ENCODE results near the gene AXIN1.
"Not testable (repeated sequence)": the region's sequence is repeated elsewhere in the genome, so short reads cannot be mapped to it uniquely, and the experiment has no call there.

Gene AXIN1

DNA sequence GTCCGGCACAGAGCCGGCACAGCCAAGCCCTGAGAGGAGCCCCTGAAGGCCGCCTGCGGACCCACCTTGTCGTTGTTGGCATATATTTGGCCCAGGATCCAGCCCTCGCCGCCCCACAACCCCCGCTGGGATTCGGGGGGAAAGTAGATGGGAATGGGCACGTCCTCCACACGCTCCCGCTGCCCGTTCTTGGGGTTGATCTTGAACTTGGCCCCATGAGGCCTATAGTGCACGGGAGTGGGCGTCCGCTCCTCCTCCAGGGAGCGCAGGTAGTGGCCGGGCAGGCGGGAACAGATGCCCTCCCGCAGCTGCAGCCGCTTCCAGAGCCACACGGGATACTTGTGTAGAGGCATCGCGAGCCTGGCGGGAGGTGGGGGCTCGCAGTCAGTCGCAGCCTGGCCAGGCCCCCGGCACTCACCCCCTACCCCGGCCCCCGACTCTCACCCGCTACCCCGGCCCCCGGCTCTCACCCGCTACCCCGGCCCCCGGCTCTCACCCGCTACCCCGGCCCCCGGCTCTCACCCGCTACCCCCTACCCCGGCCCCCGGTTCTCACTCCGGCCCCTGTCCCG lies 17.4 kb upstream of the AXIN1 start:
- no peak for DNase-seq (ENCODE audit: low read depth)

DNA sequence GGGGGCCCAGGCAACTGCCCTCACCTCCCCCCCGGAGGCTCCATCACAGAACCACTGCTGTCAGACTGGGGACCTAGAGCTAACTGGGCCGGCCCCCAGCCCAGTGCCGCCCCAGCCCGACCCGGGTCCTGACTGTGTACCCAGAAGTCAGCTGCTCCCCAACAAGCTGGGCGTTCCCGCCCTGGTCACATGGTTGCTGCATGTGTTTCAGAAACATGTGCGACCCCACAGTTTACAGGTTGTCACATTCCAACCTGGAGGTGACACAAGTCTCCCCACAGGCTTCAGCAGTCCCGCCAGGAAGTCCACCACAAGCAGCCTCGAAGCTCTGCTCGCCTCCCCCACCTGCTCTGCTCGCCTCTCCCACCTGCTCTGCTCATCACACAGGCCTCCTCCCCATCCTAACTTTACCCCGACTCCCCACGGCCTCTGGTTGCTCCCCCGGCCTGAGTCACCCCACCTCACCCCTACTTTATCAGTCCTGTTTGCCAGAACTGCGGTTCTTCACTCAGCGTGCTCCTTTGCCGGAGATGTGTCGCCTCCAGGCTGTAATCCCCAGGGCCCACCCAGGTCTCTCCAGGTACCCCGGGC lies 16.8 kb upstream of the AXIN1 start:
- no peak for DNase-seq (ENCODE audit: low read depth)

DNA sequence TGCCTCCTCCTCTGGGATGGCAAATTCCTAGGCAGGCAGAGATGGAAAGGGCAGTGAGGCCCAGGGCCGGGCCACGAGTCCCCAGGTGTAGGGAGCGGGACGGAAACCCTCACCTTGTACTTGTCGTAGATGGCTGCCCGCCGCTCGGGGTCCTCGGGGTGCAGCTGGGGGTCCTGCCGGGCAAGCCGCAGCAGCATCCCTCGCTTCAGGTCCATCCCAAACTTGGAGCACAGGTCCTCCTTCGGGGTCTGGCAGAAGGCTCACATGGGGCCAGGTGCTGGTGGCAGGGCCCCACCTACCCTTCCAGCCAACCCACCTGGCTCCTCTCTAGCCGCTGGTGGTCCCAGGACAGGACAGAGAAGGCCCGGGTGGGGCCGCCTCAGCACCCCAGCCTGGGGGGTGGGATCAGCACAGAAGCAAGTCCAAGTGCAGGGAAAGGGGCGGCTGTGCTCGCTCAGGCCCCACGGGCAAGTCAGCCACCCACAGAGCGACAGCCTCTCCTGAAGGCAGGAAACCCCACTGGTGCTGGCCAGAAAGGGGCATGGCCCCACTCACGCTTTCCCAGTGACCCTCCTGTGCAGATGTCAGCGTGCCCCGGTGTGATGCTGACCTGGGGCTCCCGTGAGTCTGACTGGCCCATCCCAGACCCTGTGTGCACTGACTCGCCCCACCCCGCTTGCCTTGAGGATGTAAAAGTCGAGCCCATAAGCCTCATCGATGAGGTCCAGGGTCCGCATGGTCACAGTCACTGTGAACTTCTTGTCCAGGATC lies 16.1 kb upstream of the AXIN1 start:
- DNase-seq (ENCODE audit: low read depth) = no peak

DNA sequence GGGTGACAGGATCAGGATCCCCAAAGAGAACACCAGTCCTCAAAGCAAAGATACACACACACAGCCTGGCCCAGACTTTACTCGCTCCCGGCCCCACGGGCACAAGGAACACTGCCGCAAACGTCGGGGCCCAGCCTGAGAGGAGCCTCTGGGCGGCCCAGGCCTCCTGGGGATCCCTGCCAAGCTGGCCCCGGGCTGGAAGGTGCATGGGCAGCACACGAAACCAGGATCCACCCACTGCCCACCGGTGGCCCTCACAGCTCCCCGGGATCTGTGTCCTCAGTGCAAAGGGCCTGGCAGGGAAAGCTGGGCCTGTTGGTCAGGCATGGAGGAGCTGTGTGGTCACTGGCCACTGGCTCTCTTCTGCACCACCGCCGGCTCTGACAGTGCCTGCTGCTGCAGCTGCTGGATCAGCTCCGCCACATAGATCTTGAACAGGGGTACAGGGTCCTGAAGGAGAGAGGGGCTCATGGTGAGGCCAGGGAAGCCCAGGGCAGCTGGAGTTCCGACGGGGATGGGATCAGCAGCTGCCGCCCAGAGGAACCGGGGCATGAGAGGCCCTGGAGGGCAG lies 14.9 kb upstream of the AXIN1 start:
- DNase-seq (ENCODE audit: low read depth) = no peak

DNA sequence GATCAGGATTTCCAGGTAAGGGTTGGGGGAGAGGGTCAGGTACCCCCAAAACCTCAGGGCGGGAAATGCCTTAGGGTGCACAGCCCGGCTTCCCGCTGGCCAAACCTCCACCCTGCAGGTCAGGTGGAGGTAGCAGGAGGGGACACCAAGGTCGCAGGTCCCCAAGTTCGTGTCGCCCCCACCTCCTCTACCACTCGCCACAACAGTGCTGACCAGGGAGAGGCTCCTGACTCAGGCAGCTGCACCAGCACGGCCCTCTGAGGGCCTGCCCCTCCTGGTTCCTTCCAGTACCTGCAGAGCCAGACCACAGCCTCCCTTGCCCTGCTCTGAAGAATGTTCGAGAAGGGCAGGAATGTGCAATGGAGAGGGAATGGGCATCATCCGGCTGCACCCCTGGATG lies 14.0 kb upstream of the AXIN1 start:
- DNase-seq (ENCODE audit: low read depth) = no peak

DNA sequence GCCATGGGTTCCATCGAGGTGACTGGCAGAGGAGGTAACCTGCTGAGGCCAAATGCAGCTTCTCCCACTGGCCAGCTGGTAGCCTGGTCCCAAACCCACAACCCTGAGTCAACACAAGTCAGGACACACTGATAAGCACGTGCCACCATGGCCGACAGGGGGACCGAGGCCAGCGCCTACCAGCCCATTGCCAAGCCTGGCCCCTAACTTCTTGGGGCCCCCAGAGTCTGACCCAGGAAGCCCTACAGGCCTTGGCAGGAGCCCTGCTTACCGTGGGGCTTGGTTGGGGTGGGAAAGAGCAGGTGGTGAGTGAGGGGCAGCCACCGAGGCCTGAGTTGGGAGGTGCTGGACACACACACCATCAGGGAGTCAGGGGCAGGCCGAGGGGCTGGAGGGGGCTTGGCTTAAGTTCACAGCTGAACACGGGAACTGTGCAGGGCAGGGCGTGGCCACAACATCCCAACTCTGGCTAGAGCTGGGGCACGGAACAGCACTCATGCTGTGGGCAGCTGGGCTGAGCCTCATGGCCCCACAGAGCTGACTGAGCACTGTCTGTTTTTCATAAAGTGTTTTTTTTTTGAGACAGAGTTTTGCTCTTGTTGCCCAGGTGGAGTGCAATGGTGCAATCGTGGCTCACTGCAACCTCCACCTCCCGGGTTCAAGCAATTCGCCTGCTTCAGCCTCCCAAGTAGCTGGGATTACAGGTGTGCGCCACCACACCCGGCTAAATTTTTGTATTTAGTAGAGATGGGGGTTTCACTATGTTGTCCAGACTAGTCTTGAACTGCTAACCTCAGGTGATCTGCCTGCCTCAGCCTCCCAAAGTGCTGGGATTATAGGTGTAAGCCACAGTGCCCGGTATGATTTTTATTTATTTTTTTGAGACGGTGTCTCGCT lies 12.3 kb upstream of the AXIN1 start:
- DNase-seq (ENCODE audit: low read depth) = no peak

DNA sequence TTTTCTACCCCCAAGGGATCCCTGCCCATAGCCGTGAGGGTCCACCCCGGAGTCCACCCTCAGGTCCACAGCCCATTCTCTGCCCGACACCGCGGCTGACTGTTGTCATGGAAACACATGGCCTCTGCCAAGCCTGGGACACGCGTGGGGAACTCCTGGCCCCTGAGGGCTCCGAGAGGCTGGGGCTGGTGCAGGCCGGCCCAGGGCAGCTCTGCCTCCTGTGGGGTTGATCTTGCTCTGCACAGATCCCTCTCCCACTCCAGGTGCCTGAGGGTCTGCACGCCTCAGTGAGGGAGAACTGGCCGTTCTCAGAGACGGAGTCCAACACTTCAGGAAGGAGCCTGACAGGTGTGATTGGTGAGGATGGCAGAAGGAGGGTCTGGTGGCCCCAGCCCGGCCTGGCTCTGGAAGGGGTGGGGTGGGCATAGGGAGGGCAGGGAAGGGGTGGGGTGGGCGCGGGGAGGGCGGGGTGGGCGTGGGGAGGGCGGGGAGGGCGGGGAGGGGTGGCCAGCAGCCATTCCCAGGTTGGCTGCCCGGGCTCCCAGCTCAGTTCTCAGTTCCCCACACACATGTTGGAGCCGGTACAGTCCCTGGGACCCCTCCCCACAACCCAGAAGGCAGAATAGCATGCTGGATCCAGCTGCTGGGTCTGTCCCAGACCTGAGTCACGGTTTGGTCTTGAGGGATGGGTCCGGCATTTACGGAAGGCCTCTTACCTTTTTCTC lies 11.4 kb upstream of the AXIN1 start:
- DNase-seq (ENCODE audit: low read depth) = no peak

DNA sequence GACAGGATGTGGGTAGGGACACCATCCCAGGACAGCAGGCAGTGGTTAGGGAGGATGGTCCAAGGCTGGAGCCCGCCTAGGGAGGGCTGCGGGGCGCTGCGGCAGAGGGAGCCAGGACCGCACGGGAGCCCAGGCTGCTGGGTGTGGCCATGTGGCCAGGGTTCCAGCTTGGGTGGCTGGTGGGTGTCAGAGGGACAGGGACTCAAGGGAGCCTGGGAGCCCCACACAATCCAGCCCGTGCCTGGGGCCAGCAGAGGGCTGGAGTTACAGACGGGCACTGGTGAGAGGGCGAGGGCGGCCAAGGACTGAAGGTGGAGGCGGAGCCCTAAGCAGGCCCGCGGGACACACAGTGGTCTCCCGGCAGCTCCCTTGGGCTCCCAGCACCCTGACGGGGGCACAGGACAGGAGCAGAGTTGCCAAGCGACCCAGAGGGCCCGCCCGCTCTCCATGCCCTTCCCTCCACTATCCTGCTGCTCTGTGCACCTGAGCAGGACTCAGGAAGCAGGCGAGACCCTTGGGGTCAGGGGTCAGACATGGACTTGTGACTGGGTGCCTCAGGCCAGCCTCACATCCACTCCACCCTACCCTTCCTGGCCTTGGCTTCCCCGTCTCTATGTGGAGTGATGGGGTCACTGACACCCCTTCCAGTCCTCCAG lies 10.7 kb upstream of the AXIN1 start:
- DNase-seq (ENCODE audit: low read depth) = no peak

DNA sequence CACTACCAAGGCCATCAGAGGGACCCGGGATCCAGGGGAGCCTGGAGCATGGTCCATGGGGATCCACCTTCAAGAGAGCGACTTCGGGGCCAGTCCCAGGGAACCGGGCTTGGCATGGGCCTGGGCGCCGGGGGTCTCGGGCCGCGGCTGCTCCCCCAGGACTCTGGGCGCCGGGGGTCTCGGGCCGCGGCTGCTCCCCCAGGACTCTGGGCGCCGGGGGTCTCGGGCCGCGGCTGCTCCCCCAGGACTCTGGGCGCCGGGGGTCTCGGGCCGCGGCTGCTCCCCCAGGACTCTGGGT lies 10.1 kb upstream of the AXIN1 start:
- DNase-seq (ENCODE audit: low read depth) = not testable (repeated sequence)

DNA sequence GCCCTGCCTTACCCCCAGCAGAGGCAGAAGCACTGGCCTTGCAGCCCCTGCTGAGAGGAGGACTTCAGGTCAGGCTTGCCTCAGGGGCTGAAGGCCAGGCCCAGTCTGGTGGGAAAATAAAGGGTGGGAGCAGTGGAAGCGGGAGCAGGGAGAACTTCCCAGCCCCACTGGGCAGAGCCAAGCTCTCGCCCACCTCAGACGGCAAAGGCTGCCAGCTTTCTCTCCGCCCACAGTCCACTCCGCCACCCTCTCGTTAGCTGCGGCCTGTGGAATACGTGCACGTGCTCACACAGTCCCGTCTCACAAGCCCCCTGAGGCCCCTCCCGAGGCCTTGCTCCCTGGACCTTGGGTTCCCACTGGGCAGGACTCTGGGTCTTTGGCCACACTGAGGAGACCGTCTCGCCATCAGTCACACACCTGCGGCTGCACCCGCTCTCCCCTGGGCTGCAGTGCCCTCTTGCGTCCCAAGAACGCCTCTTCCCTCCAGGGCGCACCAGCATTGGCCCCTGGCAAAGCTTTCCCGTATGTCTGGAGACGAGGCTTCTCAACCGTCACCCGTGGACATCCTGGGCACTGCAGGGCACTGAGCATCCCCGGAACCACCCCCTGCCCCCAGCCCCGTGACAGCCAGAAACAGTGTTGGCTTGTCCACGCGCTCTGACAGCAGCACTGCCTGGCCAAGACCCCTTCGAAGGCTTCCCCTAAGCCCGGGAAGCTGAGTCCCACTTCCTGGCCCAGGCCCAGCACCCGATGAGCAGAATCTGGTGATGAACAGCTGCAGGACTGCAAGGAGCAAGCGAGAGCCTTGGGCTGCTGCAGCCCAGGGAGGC lies 9.6 kb upstream of the AXIN1 start:
- DNase-seq (ENCODE audit: low read depth) = peak; percentile 57

DNA sequence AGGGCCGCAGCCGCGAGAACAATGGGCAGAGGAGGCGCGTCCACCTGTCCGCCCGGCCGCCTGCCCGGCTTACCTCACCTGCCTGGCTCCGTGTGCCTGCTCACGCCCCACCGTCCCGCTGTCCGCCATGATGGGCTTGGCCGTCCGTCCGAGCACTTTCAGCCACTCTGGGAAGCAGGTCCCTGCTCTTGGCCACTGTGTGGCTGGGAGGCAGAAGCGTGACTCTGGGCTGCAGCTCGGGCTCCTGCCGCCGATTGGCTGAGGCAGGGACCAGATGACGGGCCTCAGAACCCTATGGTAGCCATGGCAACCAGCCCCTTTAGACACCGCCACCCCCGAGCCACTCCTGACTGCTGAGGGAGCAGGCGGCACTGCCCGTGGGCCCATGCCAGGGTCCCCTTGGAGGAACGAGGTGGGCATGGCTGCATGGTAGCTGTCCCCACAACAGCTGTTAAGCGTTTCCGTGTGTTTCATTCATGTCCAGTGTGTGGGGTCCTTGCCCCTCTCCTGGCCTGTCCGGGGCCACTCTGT lies 8.9 kb upstream of the AXIN1 start:
- DNase-seq (ENCODE audit: low read depth) = no peak

DNA sequence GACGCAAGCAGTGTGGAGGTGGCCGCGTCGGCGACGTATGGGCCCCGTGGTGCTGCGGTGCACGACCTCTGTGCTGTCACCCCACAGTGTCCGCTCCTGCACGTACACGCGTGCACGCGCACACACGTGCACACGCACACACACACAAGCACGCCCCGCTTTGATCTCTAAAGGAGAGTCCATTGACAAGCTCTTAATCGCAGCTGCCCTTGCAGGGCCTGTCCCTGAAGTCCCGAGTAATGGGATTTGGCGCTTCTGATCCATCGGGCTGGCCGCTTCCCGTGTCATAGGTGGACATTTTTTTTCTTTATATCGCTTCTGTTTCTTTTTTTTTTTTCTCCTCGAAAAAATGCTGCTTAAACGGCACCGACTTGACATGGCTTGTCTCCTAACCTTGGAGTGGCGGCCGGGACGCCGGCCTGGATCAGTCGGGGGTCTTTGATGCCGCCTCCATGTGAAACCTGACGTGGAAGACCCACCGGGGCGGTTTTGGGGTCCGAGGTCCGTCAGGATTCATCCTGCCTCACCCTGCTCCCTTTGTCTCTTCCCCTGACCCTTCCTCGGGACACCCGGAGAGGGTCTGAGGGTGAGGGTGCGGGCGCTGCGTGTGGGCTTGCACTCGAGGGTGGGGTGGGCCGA lies 8.3 kb upstream of the AXIN1 start:
- DNase-seq (ENCODE audit: low read depth) = no peak

DNA sequence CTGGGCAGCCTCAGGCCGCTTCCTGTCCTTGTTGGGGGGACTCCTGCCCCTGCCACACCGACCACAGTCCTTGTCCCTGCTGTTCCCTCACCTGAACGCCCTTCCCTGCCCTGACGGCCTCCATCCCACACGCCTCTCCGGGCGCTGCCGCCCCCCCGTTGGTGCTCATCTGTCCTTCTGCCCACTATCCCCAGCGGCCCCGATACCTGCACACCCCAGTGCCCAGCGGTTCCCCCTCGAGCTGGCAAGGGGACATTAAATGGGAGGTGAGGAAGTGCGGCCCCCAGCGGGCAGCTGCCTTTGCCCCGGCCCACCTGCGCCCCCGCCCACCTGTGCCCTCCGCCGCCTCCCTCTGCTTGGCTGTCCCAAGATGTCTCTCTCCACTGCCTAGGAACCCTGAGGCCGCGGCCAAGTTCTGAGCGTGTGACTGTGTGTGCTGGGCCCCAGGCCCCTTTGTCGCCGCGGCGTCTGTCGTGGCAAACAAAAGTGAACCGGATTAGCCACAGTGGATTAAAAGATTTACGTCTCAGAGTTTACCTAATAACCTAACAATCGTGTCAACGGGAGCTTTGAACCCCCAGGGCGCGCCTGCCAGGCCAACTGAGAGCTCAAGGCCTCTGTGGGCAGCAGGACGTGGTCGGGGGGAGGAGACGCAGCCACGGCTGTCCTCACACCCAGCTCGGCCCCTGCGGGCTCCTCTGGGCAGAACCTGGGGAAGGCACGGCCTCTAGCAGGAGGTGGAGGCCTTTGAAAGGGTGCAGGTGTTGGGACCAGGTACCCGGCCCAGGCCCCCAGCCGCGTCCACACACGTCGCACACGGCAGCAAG lies 7.6 kb upstream of the AXIN1 start:
- DNase-seq (ENCODE audit: low read depth) = no peak

DNA sequence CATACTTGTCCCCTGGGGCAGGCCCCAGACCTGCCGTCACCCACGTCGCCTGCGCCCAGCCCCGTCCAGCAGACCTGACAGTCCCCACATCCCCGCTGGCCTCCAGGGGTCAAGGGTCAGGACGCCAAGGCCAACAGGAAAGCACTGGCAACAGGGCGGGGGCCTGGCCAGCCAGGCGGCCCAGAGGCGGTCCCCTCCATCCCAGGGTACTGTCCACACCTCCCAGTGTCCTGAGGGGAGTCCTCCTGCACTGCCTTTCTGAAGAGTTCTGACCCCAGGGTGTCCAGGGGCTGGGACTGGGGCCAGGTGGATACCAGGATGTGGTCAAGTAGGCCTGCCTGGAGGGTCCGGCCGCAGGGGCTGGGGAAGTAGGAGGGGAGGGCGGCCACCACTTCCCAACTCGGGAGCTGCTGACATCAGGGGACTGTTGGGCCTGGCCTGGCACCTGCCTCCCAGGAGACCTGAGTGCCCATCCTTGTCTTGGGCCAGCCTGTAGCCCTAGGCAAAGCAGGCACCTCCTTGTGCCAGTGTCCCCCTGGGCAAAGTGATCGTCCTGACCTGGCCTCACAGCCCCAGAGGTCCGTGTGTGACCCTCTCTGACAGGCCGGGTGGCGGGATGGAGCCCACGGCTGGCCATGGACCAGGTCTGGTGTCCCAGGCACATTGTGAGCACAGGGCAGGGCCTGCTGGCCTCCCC lies 6.7 kb upstream of the AXIN1 start:
- no peak for DNase-seq (ENCODE audit: low read depth)

DNA sequence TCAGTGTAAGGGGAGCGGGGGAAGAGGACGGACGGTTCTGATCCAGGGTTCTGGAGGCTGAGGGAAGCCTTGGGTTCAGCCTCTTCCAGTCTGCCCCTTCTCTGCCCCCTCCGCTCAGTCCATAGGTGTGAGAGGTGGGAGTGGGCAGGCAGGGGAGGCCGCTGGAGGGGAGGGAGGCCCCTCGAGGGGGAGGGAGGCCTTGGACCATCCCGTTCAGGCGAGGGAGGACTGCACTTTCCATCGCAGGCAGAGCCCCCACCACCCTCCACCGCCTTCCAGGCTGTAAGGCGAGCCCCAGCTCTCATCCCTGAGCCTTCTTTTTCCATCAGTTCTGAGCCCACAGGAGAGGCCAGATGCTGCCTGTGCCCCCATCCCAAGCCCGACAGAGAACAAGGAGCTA lies 4.2 kb upstream of the AXIN1 start:
- no peak for DNase-seq (ENCODE audit: low read depth)

DNA sequence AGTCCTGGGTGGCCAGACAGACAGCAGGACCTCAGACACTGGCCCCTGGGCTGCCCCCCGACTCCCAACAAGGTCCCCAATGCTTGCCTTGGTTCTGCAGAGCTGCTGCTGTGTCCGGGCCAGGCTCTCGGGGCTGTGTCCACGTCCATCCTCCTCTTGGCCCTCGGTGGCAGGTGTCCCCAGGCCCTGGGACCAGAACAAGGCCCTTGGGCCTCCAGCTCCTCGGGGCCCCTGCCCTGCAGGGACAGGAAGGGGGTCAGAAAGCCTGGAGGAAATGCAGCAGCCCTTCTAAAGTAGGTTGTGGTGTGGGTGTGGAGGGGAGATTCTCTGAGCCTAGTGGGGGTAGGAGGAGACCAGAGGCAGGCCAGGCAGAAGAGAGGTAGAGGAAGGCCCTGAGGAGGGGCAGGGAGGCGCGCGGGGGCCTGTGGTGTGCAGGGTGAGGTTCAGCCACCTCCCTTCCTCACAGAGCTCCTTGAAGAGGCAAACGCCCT lies 2.5 kb upstream of the AXIN1 start:
- DNase-seq (ENCODE audit: low read depth) = no peak

DNA sequence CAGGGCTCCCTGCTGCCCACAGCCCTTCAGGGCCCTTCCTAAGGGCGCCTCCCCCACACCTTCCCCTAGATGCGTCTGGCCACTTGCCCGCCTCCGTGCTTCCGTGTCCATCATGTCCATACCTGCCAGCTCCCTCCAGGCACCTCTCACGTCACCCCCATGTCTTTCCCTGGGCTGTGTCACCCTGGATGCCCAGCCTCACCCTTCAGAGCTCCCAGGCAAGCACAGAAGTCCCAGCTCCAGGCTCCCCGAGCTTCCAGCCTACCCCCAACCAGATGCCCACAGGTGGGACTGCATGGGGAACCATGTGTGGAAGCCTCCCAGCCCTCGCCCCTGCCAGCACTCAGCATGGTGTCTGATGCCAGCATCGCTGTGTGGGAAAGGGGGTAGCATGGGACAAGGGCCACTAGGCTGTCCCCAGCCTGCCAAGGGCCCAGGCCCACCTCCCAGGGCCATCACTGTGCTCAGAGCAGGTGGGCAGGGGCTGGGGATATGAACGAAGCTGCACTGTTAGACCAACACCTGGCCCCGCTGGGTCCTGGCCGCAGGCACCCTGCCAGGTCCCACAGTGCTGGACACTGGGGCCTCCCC lies 1.9 kb upstream of the AXIN1 start:
- DNase-seq (ENCODE audit: low read depth) = no peak

All from activated T-helper 9 cell treated with anti-CD3 and anti-CD28 coated beads, Interleukin-2, amount 50 U/mL, for 16 hours (primary cell).